Peyer's patch (tissue), 4 donors: ENCODE data around the gene CARNS1.

Source experiments
- CTCF ChIP-seq, 6 experiments: fragments of 450-650 bp in 4 of 6; fragments of 200-600 bp in 2 of 6; sonication (generic) in 1 of 6; IDR thresholded peaks; one replicate each; pipeline ENCODE4 v1.5.1; 2017 to 2019; ENCODE audit warnings: antibody characterized with exemption in 6 of 6, mild to moderate bottlenecking in 3 of 6, moderate library complexity in 1 of 6
- POLR2A ChIP-seq, 2 donors: fragments of 450-650 bp; IDR thresholded peaks; one replicate each; pipeline ENCODE4 v1.5.1; 2017; ENCODE audit warnings: antibody characterized with exemption in 2 of 2, mild to moderate bottlenecking in 2 of 2, moderate library complexity in 2 of 2

DNA sequence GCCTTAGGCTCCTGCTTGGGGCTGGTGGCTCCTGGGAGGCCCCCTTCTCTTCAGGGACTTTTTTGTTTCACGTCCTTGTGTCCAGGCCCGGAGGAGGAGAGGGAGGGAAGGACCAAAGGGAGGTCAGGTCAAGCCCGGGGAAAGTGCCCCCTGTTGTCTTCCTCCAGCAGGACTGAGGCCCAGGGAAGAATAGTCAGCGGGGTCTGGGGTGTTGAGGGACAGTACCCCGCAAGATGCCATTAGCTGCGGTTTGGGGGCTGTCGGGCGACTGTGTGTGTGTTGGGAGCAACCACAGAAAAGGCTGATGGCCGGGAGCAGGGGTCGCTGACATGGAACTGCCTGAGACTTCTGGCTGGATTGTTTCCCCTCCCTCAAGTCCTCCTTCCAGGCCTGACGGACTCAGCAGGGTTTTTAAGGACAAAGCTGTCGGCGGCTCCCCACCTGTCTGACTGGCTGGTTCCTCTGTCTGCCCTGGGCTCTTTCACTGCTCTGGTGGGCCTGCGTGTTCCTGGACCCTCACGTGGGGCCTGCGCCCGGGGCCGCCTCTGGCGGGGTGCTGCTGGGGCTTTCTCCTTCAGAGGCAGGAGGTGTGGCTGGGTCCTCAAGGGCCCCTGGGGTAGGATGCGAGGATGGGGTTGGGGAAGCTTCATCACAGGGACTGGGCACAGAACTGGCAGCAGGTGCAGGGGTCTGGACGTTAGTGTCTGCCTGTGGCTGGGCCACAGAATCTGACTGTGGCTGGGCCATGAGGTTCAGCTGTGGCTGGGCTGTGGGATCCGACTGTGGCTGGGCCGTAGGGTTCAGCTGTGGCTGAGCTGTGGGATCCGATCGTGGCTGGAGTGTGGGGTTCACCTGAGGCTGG, 35.5 kb downstream of the CARNS1 start:
- no peak for TF ChIP-seq CTCF (IDR thresholded peaks at IDR 0.05)
- no peak for TF ChIP-seq POLR2A (IDR thresholded peaks at IDR 0.05)
